Stimulated activated naive B cell treated with anti-CD40 and anti-IgM and Interleukin-4, amounts not matched to agents 10 μg/mL and 1 μg/mL and 100 μg/mL, for 72 hours (primary cell): Measurements from ENCODE around the gene PRRT3.

ENCODE experiments used
- ATAC-seq, 2 donors: fragments of 150-1000 bp; cut with Tn5 transposase; replicated peaks; 2 replicates each; pipeline ENCODE4 v1.10.0; 2021; ENCODE audit warnings: moderate library complexity in 1 of 2
- DNase-seq: peaks from one replicate; pipeline ENCODE4 v3.0.0; 2021
- H3K27ac Mint-ChIP-seq: one replicate; pipeline ENCODE4 v1.8.0; 2022; ENCODE audit warnings: mild to moderate bottlenecking, mixed read lengths
- H3K27me3 Mint-ChIP-seq, 2 donors: one replicate each; pipeline ENCODE4 v1.8.0; 2022; ENCODE audit warnings: mixed read lengths in 2 of 2
- H3K36me3 Mint-ChIP-seq, 2 donors: one replicate each; pipeline ENCODE4 v1.8.0; 2022; ENCODE audit warnings: mixed read lengths in 2 of 2, mild to moderate bottlenecking in 1 of 2
- H3K4me1 Mint-ChIP-seq, 2 donors: one replicate each; pipeline ENCODE4 v1.8.0; 2022; ENCODE audit warnings: mixed read lengths in 2 of 2, mild to moderate bottlenecking in 1 of 2
- H3K4me3 Mint-ChIP-seq, 2 donors: one replicate each; pipeline ENCODE4 v1.8.0; 2022; ENCODE audit warnings: mild to moderate bottlenecking in 2 of 2, mixed read lengths in 2 of 2, moderate library complexity in 1 of 2
- H3K9me3 Mint-ChIP-seq, 2 donors: one replicate each; pipeline ENCODE4 v1.8.0; 2022; ENCODE audit warnings: mixed read lengths in 2 of 2, mild to moderate bottlenecking in 1 of 2

PRRT3 gene

DNA sequence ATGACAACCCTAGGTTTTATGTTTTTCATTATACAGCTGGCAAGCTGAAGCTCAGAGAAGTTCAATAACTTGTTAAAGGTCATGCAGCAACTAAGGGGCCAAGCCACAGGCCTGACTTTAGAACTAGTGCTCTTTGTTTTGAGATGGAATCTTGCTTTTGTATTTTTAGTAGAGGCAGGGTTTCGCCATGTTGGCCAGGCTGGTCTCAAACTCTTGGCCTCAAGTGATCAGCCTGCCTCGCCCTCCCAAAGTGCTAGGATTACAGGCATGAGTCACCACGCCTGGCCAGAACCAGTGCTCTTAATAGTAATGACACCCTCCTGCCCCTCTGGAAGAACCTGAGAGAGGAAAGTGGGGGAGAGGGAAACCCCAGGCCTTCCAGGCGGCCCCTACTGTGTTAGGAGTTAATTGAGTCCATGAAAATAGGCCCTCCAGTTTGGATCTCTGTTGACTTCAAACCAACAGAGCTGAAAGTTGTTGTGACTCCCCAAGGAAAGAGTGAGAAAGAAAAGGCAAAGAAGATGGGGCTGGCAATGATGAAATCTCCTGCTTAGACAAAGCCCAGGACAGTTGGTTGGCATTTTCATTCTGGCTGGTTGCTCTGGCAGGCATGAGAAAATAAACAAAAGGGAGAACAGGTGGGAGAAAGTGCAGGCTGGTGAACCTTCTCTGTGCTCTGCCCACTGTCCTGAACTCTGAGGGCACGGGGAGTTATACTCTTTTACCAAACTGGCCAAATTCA, 3.6 kb upstream of the PRRT3 start:
- Mint-ChIP-seq H3K36me3 (peaks cover 4 to 8% of the 10 kb centered on the region in 2 donors), H3K4me3 (no peak overlapping the region), H3K27me3 (no peaks in the 10 kb centered on the region), H3K9me3 (no peaks in the 10 kb centered on the region), H3K4me1 (peaks cover 9 to 14% of the 10 kb centered on the region in 2 donors), H3K27ac (no peak overlapping the region)
- ATAC-seq (no peak), DNase-seq (no peak)

DNA sequence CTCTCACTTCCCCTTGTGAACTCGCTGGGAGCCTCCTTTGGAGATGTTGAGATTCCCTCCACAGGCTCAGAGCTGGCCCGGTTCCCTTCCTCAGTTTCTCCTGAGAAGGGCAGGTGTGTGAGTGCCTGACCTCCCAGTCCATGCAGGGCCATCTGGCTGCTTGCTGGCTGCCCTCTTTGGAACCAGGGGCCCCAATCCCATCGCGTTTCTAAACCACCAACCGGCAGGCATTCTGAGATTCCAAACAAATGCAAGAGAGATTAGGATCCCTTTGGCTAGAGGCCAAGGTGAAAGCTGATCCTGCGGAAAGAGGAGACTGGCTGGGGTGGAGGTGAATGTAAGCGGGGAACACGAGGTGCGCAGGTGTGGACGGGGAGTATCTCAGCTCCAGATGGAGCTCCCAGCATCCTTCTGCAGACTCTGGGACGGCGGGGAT, 2.9 kb upstream of the PRRT3 start:
- Mint-ChIP-seq H3K4me3 (no peak overlapping the region), H3K27me3 (no peaks in the 10 kb centered on the region), H3K4me1 (peaks cover 16 to 18% of the 10 kb centered on the region in 2 donors), H3K36me3 (peaks cover 0 to 11% of the 10 kb centered on the region in 2 donors), H3K9me3 (no peaks in the 10 kb centered on the region), H3K27ac (no peak overlapping the region)
- no peak for ATAC-seq
- DNase-seq = no peak

DNA sequence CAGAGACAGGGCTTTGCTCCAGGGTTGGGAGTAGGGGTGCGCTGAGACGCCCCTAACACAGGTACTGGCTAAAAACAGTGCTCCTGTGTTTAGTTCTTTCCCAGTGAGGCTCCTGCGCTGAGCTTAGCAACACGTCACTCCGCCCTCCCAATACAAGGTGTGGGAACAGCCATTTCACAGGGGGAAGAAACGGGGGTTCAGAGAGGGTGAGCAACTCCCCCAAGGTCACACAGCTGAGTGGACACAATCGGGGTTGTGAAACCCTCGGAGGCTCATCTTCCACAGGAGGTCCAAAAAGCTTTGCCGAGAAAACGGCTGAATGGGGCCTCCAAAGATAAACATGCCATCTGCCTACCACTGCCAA, 628 bp downstream of the PRRT3 start:
- Mint-ChIP-seq H3K9me3 (no peaks in the 10 kb centered on the region), H3K36me3 (peaks cover 0 to 14% of the 10 kb centered on the region in 2 donors), H3K4me3 (peak overlapping the region; percentile 91 to 92), H3K27ac (peak overlapping the region; percentile 26), H3K4me1 (peaks cover 14 to 17% of the 10 kb centered on the region in 2 donors), H3K27me3 (no peaks in the 10 kb centered on the region)
- DNase-seq (no peak), ATAC-seq (peak; percentile 38 to 51)

DNA sequence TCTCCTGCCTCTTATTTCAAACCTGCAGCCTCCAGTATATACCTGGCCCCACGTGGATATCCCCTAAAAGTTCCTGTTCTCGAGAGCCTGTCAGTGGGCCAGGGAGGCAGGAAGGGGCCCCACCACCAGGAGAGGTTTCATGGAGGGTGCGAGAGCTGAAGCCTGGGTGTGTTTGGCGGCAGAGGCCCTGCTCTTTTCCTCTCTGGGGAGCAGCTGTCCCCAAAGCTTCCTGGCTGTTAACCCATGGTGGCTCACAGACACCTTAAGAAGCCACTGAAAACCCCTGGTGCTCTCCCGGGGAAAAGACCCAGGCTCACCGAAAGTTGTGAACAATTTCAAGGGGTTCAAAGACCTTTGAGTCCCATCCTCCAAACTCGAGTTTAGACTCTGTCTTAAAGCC, 1.1 kb downstream of the PRRT3 start:
- DNase-seq = peak; percentile 29
- H3K4me3 Mint-ChIP-seq = peak overlapping the region; percentile 91 to 92
- H3K36me3 Mint-ChIP-seq = peaks cover 4 to 17% of the 10 kb centered on the region in 2 donors
- peak overlapping the region; percentile 26 for H3K27ac Mint-ChIP-seq
- ATAC-seq = peak; percentile 41 to 53
- no peaks in the 10 kb centered on the region for H3K9me3 Mint-ChIP-seq
- H3K4me1 Mint-ChIP-seq = peaks cover 14 to 21% of the 10 kb centered on the region in 2 donors
- no peaks in the 10 kb centered on the region for H3K27me3 Mint-ChIP-seq

DNA sequence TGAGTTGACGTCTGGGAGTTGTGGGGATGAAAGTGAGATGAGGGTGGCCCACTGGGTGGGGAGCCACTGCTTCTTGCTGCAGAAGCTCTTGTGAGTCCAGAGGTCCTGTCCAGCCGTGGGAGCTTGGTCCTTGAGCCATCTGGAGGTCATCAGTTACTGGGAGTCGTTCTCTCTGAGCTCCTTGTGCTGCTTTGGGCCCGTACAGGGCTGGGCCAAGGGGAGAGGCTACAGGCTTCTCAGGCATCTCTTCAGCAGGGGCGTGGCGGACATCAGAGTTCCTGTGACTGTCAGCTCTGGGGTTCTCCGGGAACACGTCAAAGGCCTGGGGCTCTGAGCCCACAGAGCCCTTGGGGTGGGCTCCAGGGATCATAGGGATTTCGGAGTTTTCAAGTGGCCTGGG, 2.6 kb downstream of the PRRT3 start:
- Mint-ChIP-seq H3K27ac (no peak overlapping the region), H3K4me1 (peaks cover 14 to 31% of the 10 kb centered on the region in 2 donors), H3K36me3 (peaks cover 6 to 26% of the 10 kb centered on the region in 2 donors), H3K27me3 (no peaks in the 10 kb centered on the region), H3K9me3 (no peaks in the 10 kb centered on the region), H3K4me3 (no peak overlapping the region)
- DNase-seq (no peak), ATAC-seq (no peak)

DNA sequence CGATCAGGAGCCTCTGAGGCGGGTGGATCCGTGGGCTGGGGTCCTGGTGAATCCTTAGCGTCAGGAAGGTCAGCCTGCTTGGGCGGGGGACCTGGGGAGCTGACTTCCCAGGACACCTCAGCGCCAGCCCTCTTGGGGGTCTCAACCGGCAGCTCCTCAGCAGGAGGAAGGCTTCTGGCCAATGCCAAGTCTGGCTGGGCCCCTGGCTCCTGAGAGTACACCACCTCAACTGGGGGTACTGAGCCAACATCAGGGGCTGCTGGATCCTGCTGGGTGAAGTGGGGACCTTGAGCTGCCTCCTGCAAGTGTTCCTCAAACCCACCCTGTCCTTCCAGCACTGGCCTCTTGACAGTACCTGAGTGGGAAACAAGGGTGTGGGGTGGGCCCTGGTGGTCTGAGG, 3.1 kb downstream of the PRRT3 start:
- Mint-ChIP-seq H3K9me3 (no peaks in the 10 kb centered on the region), H3K27ac (no peak overlapping the region), H3K4me3 (no peak overlapping the region), H3K4me1 (peaks cover 14 to 31% of the 10 kb centered on the region in 2 donors), H3K27me3 (no peaks in the 10 kb centered on the region), H3K36me3 (peaks cover 6 to 30% of the 10 kb centered on the region in 2 donors)
- ATAC-seq (no peak), DNase-seq (no peak)

DNA sequence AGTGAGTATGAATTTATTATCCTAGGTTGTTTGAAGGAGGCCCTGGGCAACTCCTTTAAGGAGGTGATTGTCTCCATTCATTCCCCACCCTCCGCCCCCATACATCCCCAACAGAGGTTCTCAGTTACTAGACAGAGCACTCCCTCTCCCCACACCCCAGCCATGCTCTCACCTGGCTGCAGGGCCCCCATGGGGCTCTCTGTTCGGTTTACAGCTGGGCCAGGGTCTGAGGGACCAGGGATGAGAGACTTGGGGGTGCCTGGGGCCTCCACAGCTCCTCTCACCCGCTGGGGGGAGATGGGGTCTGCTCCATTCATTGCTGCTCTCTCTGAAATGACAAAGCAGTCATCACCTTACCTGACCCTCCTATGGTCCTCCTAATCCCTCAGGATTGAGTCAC, 3.6 kb downstream of the PRRT3 start:
- ATAC-seq = no peak
- H3K4me1 Mint-ChIP-seq = peaks cover 14 to 31% of the 10 kb centered on the region in 2 donors
- H3K9me3 Mint-ChIP-seq = no peaks in the 10 kb centered on the region
- no peak overlapping the region for H3K27ac Mint-ChIP-seq
- H3K27me3 Mint-ChIP-seq = no peaks in the 10 kb centered on the region
- no peak for DNase-seq
- peaks cover 6 to 35% of the 10 kb centered on the region in 2 donors for H3K36me3 Mint-ChIP-seq
- no peak overlapping the region for H3K4me3 Mint-ChIP-seq

DNA sequence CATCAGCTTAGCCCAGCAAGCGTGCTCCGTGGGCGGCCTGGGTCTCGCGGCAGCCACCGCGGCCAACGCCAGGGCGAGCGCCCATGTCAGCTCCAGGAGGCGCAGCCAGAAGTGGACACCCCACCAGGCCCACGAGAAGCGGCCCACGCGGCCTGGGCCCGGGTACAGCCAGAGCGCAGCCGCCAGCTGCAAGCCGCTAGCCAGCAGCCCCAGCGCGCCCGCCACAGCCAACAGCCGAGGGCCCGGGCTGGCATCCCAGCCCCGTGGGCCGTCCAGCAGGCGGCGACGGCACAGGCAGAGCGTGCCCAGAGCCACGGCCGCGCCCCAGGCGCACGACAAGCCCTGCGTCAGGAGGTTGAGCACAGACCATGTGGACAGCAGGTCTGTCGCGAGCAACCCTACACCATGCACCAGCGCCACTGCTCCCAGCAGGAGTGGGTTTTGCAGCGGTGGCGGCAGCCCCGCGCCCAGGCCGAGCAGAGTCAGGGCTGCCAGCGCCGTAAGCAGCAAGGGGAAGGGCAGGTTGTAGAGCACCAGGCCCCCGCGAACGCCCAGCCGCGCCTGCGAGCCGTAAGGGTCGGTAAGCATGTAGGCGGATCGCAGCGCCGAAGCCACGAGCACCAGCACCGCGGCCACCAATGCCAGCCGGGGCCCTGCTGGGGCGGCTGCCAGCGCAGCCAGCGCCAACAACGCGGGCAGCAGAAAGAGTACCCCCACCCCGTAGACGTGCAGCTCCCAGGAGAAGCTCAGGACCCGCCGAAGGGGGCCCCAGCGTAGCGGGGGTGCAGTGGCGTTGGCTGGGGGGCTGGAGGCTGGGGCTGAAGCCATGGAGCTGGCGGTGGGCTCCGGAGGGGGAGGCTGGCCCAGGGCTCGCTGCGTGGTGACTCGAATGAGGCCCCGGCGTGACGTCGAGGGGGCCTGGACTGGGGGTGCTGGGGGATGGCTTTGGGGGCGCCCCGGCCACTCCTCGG, 4.9 kb downstream of the PRRT3 start:
- no peak for ATAC-seq
- Mint-ChIP-seq H3K27me3 (no peaks in the 10 kb centered on the region), H3K4me3 (no peak overlapping the region), H3K36me3 (peaks cover 10 to 43% of the 10 kb centered on the region in 2 donors), H3K27ac (no peak overlapping the region), H3K4me1 (peaks cover 13 to 31% of the 10 kb centered on the region in 2 donors), H3K9me3 (no peaks in the 10 kb centered on the region)
- DNase-seq = no peak

DNA sequence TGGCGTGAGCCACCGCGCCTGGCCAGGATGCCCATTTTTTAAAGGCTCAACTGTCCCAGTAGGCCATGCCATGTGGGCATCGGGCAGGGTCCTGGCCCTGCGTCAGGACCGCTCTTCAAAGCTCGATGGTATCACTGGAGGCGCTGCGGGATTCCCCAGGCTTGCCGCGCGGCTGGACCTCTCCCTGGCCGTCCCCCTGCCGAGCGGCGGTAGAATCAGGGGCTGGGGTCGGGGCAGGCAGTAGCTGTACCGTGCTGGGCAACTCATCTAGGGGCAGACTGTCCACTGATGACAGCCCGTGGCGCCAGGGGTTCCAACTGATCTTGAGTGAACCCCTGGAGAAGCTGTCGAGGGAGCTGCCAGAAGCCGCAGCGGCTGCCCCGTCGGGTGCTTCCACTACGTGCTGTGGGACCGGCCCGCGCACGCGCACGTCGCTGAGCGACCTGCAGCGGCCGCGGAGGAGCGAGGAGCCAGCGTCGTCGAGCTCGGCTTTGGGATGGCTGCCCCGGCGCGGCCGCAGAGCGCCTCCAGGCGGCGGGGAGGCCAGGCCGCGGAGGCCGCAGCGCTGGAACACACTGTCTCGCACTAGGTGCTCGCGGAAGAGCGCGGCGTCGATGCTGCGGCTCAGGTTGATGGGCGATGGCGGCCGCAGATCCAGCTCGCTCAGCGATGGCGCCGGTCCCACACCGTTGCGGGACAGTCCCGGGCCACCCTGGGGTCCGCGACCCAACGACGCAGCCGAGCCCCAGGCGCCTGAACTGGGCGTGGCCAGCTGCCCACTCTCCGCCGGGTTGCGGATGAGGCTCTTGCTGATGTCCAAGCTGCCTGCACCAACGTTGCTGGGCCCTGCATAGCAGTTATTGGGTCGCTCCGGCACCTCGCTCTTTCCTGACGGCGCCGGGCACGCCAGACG, 5.8 kb downstream of the PRRT3 start:
- H3K27ac Mint-ChIP-seq = peak overlapping the region; percentile 93
- DNase-seq = peak; percentile 60
- H3K4me1 Mint-ChIP-seq = peaks cover 8 to 28% of the 10 kb centered on the region in 2 donors
- H3K27me3 Mint-ChIP-seq = no peaks in the 10 kb centered on the region
- H3K4me3 Mint-ChIP-seq = peak overlapping the region; percentile 79 to 83
- no peaks in the 10 kb centered on the region for H3K9me3 Mint-ChIP-seq
- peak; percentile 65 to 83 for ATAC-seq
- peaks cover 10 to 44% of the 10 kb centered on the region in 2 donors for H3K36me3 Mint-ChIP-seq

DNA sequence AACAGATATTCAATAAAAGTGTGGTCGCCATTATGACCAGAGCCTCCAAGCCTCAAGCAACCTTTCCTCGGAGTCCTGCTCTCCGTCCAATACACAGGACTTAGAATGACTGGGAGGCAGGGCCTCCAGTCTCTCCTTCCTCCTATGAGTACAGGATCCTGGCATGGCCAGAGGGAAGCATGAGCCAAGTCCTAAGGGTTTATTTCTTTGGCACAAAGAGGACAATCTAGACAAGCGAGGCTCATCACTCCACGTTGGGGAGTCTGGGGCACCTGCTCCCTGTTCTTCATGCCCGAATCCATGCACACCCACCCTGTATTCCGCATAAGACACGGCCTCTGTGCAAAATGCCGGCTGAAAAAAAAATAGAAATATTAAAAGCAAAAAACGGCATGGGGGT, 6.8 kb downstream of the PRRT3 start:
- Mint-ChIP-seq H3K4me3 (no peak overlapping the region), H3K9me3 (peaks cover 0 to 1% of the 10 kb centered on the region in 2 donors), H3K4me1 (peaks cover 2 to 18% of the 10 kb centered on the region in 2 donors), H3K36me3 (peaks cover 16 to 50% of the 10 kb centered on the region in 2 donors), H3K27me3 (no peaks in the 10 kb centered on the region), H3K27ac (no peak overlapping the region)
- ATAC-seq = no peak
- no peak for DNase-seq

DNA sequence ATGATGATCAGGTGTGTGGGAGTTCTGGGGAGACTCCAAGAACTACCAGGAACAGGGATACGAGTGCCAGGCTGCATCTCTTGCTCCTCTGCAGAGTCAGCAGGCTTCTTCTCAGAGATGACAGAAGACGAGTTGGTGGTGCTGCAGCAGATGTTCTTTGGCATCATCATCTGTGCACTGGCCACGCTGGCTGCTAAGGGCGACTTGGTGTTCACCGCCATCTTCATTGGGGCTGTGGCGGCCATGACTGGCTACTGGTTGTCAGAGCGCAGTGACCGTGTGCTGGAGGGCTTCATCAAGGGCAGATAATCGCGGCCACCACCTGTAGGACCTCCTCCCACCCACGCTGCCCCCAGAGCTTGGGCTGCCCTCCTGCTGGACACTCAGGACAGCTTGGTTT, 7.9 kb downstream of the PRRT3 start:
- ATAC-seq = no peak
- no peak for DNase-seq
- Mint-ChIP-seq H3K4me3 (no peak overlapping the region), H3K4me1 (peaks cover 0 to 13% of the 10 kb centered on the region in 2 donors), H3K27ac (no peak overlapping the region), H3K9me3 (peaks cover 0 to 1% of the 10 kb centered on the region in 2 donors), H3K27me3 (no peaks in the 10 kb centered on the region), H3K36me3 (peaks cover 16 to 42% of the 10 kb centered on the region in 2 donors)

DNA sequence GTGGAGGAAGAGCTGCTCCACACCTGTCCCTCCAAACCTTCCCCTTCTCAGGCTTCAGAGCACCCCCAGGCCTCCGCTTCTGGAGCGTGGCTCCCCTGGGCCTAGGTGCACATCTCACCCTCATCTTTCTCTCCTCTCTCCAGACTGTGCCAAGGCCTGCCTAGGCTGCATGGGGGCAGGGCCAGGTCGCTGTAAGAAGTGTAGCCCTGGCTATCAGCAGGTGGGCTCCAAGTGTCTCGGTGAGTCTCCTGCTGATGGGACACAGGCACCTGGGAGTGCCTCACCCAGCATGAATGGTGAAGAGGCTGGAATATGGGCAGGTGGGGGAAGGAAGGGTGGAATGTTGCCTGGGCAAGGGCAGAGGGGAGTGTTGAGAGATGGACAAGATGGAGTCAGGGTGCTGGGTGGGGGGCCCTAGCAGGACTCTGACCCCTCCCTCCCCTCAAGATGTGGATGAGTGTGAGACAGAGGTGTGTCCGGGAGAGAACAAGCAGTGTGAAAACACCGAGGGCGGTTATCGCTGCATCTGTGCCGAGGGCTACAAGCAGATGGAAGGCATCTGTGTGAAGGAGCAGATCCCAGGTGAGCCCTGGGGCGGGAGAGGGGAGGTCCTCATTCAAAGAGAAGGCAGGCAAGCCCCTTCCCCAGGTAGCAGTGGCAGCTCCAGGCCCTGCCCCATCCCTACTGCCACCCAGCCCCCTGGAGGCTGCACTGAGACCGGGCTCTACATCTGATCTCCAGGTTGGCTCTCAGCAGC, 9.1 kb downstream of the PRRT3 start:
- no peak for DNase-seq
- Mint-ChIP-seq H3K4me3 (no peak overlapping the region), H3K27me3 (no peaks in the 10 kb centered on the region), H3K27ac (peak overlapping the region; percentile 32), H3K36me3 (peaks cover 21 to 40% of the 10 kb centered on the region in 2 donors), H3K9me3 (peaks cover 0 to 1% of the 10 kb centered on the region in 2 donors), H3K4me1 (peaks cover 0 to 13% of the 10 kb centered on the region in 2 donors)
- ATAC-seq = no peak

DNA sequence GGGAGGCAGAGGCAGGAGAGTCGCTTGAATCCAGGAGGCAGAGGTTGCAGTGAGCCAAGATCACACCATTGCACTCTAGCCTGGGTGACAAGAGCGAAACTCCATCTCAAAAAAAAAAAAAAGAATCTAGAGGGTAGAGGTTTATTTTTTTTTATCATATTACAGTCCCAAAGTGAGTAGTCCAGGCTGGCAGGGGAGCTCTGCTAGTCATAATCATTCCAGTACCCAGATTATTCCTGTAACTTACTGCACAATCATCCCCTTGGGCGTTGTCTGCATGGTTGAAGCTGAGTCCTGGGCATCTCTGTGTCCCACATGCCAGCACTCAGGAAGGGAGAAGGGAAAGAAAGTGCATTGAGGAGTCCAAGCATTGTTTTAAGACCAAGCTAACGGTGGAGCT, 10.0 kb downstream of the PRRT3 start:
- H3K4me3 Mint-ChIP-seq = no peak overlapping the region
- no peak for ATAC-seq
- peaks cover 0 to 13% of the 10 kb centered on the region in 2 donors for H3K4me1 Mint-ChIP-seq
- peak overlapping the region; percentile 51 for H3K27ac Mint-ChIP-seq
- DNase-seq = no peak
- H3K9me3 Mint-ChIP-seq = peaks cover 0 to 1% of the 10 kb centered on the region in 2 donors
- H3K36me3 Mint-ChIP-seq = peaks cover 26 to 46% of the 10 kb centered on the region in 2 donors
- no peaks in the 10 kb centered on the region for H3K27me3 Mint-ChIP-seq
